K562 (cell line): Measurements from ENCODE around the gene ZNF768. TPM values are rescaled to one million over a fixed set of nuclear protein-coding genes. Genes with fewer than 3 reads are reported as not detected.

ENCODE experiments used
- ATAC-seq: fragments of 200-7000 bp; cut with Tn5 transposase; 3 replicates; pipeline ENCODE4 v1.9.1; 2020; ENCODE audit warnings: moderate library complexity
- BruUV-seq: library from RNA; stranded (reverse); fragments of 400-500 nt; replicated peaks from 2 replicates; lab custom pipeline; 2021; lab: Mats Ljungman, UMichigan
- CTCF ChIA-PET: fragments of 300-600 bp; formaldehyde crosslinking; extraction: SDS; loops from one replicate; lab custom pipeline; 2021; ENCODE audit warnings: low intra/inter-chr PET ratio; lab: Yijun Ruan, JAX
- POLR2A ChIA-PET: fragments of 300-600, 350-650 bp; sonication (Branson Sonifier 250); formaldehyde crosslinking; extraction: SDS; loops from one replicate; lab custom pipeline; 2021; ENCODE audit warnings: antibody characterized with exemption, inconsistent platforms; lab: Yijun Ruan, JAX
- DNase-seq, 4 experiments: peaks; one replicate each; pipeline versions ENCODE4 v3.0.0 to v3.0.0-alpha.2; 2011 to 2018; ENCODE audit warnings: low spot score in 3 of 4, mixed read lengths in 3 of 4; ENCODE audit errors: extremely low read depth in 1 of 4
- FAIRE-seq: peaks from 2 replicates; lab custom pipeline; 2011; peaks lifted over from hg19 to GRCh38; lab: Jason Lieb, UNC
- H2AFZ ChIP-seq: 2 replicates; pipeline ENCODE4 v1.6.0; 2011; ENCODE audit warnings: low read depth, low read length, control low read depth, inconsistent platforms
- H3K27ac ChIP-seq: fragments of 200-600 bp; 3 replicates; pipeline ENCODE4 v1.8.0; 2011; ENCODE audit warnings: low read depth, mild to moderate bottlenecking, control low read depth, inconsistent platforms, low read length, moderate library complexity, mixed read lengths; ENCODE audit errors: extremely low read depth
- H3K27me3 ChIP-seq, 2 experiments: fragments of 300-600 bp in 1 of 2; 2 replicates in 1 of 2; 3 replicates in 1 of 2; pipeline versions ENCODE4 v1.6.0 to v1.8.0; 2011; ENCODE audit warnings: inconsistent platforms in 2 of 2, low read length in 2 of 2, mild to moderate bottlenecking in 1 of 2, mixed read lengths in 1 of 2, moderate library complexity in 1 of 2; ENCODE audit not compliant: control insufficient read depth in 2 of 2, insufficient read depth in 2 of 2
- H3K36me3 ChIP-seq: fragments of 300-600 bp; 3 replicates; pipeline ENCODE4 v1.8.0; 2011; ENCODE audit warnings: mild to moderate bottlenecking, low read length, inconsistent platforms; ENCODE audit not compliant: control insufficient read depth, insufficient read depth
- H3K4me1 ChIP-seq, 2 experiments: fragments of 200-600 bp in 1 of 2; replicated peaks in 1 of 2; 2 replicates in 1 of 2; 3 replicates in 1 of 2; pipeline versions ENCODE4 v1.5.1 to v1.8.0; 2011; ENCODE audit warnings: inconsistent platforms in 2 of 2, low read length in 2 of 2, mild to moderate bottlenecking in 1 of 2, mixed read lengths in 1 of 2, moderate library complexity in 1 of 2; ENCODE audit not compliant: control insufficient read depth in 2 of 2, insufficient read depth in 2 of 2
- H3K4me2 ChIP-seq: 2 replicates; pipeline ENCODE4 v1.6.1; 2011; ENCODE audit warnings: low read length, control low read depth, inconsistent platforms, mixed read lengths; ENCODE audit not compliant: insufficient read depth
- H3K4me3 ChIP-seq: fragments of 200-600 bp; sonication (generic), shearing (Covaris generic); 2 replicates; pipeline ENCODE4 v1.5.1; 2016; ENCODE audit warnings: control low read depth, inconsistent platforms
- H3K79me2 ChIP-seq: fragments of 200-600 bp; 3 replicates; pipeline ENCODE4 v1.8.0; 2011; ENCODE audit warnings: low read length, inconsistent platforms; ENCODE audit not compliant: control insufficient read depth, insufficient read depth
- H3K9ac ChIP-seq, 2 experiments: 2 replicates each; pipeline versions ENCODE4 v1.6.0 to v1.6.1; 2011; ENCODE audit warnings: low read depth in 2 of 2, low read length in 2 of 2, control low read depth in 1 of 2, inconsistent platforms in 1 of 2, mild to moderate bottlenecking in 1 of 2, mixed read lengths in 1 of 2; ENCODE audit not compliant: insufficient read depth in 1 of 2
- H3K9me1 ChIP-seq: one replicate; pipeline ENCODE4 v1.6.0; 2011; ENCODE audit warnings: inconsistent platforms, mild to moderate bottlenecking, low read length, moderate library complexity; ENCODE audit not compliant: control insufficient read depth, insufficient read depth
- H3K9me3 ChIP-seq: replicated peaks from 2 replicates; pipeline ENCODE4 v1.5.1; 2011; ENCODE audit warnings: low read depth, low read length, inconsistent platforms; ENCODE audit not compliant: control insufficient read depth, insufficient read depth
- H4K20me1 ChIP-seq: replicated peaks from 2 replicates; pipeline ENCODE4 v1.6.1; 2011; ENCODE audit warnings: low read length, inconsistent platforms, mixed read lengths; ENCODE audit not compliant: control insufficient read depth, insufficient read depth
- BRF1 ChIP-seq: IDR thresholded peaks from 3 replicates; pipeline ENCODE4 v1.6.1; 2011; ENCODE audit warnings: borderline replicate concordance, mild to moderate bottlenecking; ENCODE audit not compliant: insufficient read length; ENCODE audit errors: extremely low read depth
- CBX2 ChIP-seq: fragments of 200-600 bp; sonication (generic); IDR thresholded peaks from one replicate; pipeline ENCODE4 v1.6.1; 2012; ENCODE audit warnings: mild to moderate bottlenecking, low read length, inconsistent platforms; ENCODE audit not compliant: insufficient read depth, poor library complexity, severe bottlenecking
- E2F4 ChIP-seq: sonication (generic); formaldehyde crosslinking; IDR thresholded peaks from 2 replicates; pipeline ENCODE4 v1.8.0; 2022; ENCODE audit warnings: mild to moderate bottlenecking, low read depth, missing genetic modification reagents
- ETV1 ChIP-seq: fragments of 450-650 bp; conservative IDR thresholded peaks from 2 replicates; pipeline ENCODE4 v1.6.1; 2016; ENCODE audit warnings: missing genetic modification characterization, control low read depth, low read depth, missing compliant biosample characterization
- MCM7 ChIP-seq, 2 experiments: fragments of 450-650 bp; IDR thresholded peaks; 2 replicates each; pipeline ENCODE4 v1.6.1; 2016 to 2018
- NCOR1 ChIP-seq: fragments of 450-650 bp; IDR thresholded peaks from 2 replicates; pipeline ENCODE4 v1.6.1; 2016; ENCODE audit warnings: mild to moderate bottlenecking, moderate library complexity
- PHF8 ChIP-seq: fragments of 200-600 bp; sonication (generic); IDR thresholded peaks from 2 replicates; pipeline ENCODE4 v1.6.1; 2012; ENCODE audit warnings: mixed run types, mild to moderate bottlenecking, inconsistent platforms, low read length, moderate library complexity, borderline replicate concordance
- PKNOX1 ChIP-seq: fragments of 450-650 bp; IDR thresholded peaks from 2 replicates; pipeline ENCODE4 v1.6.1; 2016
- SIN3B ChIP-seq: fragments of 450-650 bp; IDR thresholded peaks from 2 replicates; pipeline ENCODE4 v1.6.1; 2017; ENCODE audit warnings: low read depth, mild to moderate bottlenecking, moderate library complexity
- SREBF2 ChIP-seq: sonication (generic); formaldehyde crosslinking; IDR thresholded peaks from 2 replicates; pipeline ENCODE4 v1.4.0; 2020; ENCODE audit warnings: mild to moderate bottlenecking, missing genetic modification reagents
- TCFL5 ChIP-seq: fragments of 250-450 bp; sonication (Bioruptor Pico); conservative IDR thresholded peaks from 2 replicates; pipeline ENCODE4 v1.6.1; 2021; ENCODE audit warnings: mild to moderate bottlenecking, moderate library complexity, matching md5 sums
- XRCC4 ChIP-seq: IDR thresholded peaks from one replicate; pipeline ENCODE4 v1.6.1; 2011; ENCODE audit not compliant: insufficient read depth, insufficient read length; ENCODE audit errors: extremely low read depth
- ZC3H11A ChIP-seq: IDR thresholded peaks from 2 replicates; pipeline ENCODE4 v1.6.1; 2012; ENCODE audit warnings: low read depth, low read length, improper control_type of control experiment
- ZNF324 ChIP-seq: fragments of 250-450 bp; sonication (Bioruptor Pico); IDR thresholded peaks from 2 replicates; pipeline ENCODE4 v1.4.0; 2020; ENCODE audit warnings: mild to moderate bottlenecking
- ZNF395 ChIP-seq: fragments of 200-800 bp; sonication (Bioruptor generic); IDR thresholded peaks from 2 replicates; pipeline ENCODE4 v1.6.1; 2017; ENCODE audit warnings: missing genetic modification characterization, missing compliant biosample characterization
- WGBS: fragments of 100-300 bp; shearing (Covaris generic); methylation state at CpG from one replicate; pipeline ENCODE4 v1.1.6; 2016; ENCODE audit warnings: low coverage, mixed read lengths; ENCODE audit not compliant: insufficient coverage; ENCODE audit errors: missing lambda C conversion rate; 5-methylcytosine and 5-hydroxymethylcytosine counted together
- in situ Hi-C: fragments of 300-500 bp; cut with MboI; formaldehyde crosslinking; loops from 4 replicates; pipeline ENCODE4 v1.15.0; 2018; ENCODE audit warnings: inconsistent platforms, mixed read lengths
- intact Hi-C: fragments of 100-400 bp; cut with micrococcal nuclease; formaldehyde crosslinking; loops from 2 replicates; pipeline ENCODE4 v1.14.2; 2022
- polyA plus RNA-seq, 8 experiments: library from polyadenylated mRNA; depleted of rRNA in 4 of 8; stranded (reverse) in 5 of 8; unstranded in 3 of 8; fragments of >200 nt; fragmentation: Nextera tagmentation in 2 of 8; fragmentation: Illumina TruSeq in 1 of 8; extraction: Ambion mirVana in 2 of 8; extraction: Trizol in 1 of 8; gene quantifications; 2 replicates each; pipeline versions ENCODE4 v1.2.1 to v1.2.3, GENCODE V29; 2011 to 2014; ENCODE audit warnings: inconsistent platforms in 1 of 8, missing spikeins in 1 of 8
- total RNA-seq, 7 experiments: library from RNA; depleted of rRNA in 6 of 7; stranded (reverse); fragments of >200 nt in 6 of 7; fragmentation: Illumina TruSeq in 2 of 7; extraction: Trizol in 2 of 7; gene quantifications; 2 replicates each; pipeline versions ENCODE4 v1.2.1 to v1.2.3, GENCODE V29; 2011 to 2021; ENCODE audit warnings: low replicate concordance in 1 of 7

ZNF768 gene
- total and polyA plus RNA-seq, 9 of the 15 experiments (the other 6 are each of a cell fraction or from before 2014, with no cell fraction given): 0.13 to 50.7 (median 26.9) TPM

- TF ChIP-seq PHF8: peak; percentile 59; the same call in 1 of the 2 replicates
- peak; percentile 98 for TF ChIP-seq E2F4 (CRISPR knock-in tag)
- peak; percentile 65 for TF ChIP-seq PKNOX1
- TF ChIP-seq MCM7 (IDR thresholded peaks at IDR 0.05): no peak
These were observed 45.3 kb upstream of the ZNF768 start, which contains the start of gene ZNF688 (continued) for GRCh38 chr16:30571445-30572322.

GRCh38 chr16:30570636-30571444 is 44.5 kb upstream of the ZNF768 start:
- H3K9me1 ChIP-seq: no peaks in the 10 kb centered on the region
- no peaks in the 10 kb centered on the region for H3K27me3 ChIP-seq
- H3K9ac ChIP-seq: peak overlapping the region; percentile 71 to 93
- POLR2A ChIA-PET: interaction anchor here (0.6 to 2.8 kb wide), 7 partner anchors 11 to 125 kb away, joined by 3 to 28 read pairs (median 5); partner anchors contain the start of genes PRR14, SEPHS2, ZNF764 and ZNF785
- WGBS: 48% methylated on average over 18 of the region's 22 CpGs
- H3K36me3 ChIP-seq: peaks cover 2% of the 10 kb centered on the region; the same call in 1 of the 3 replicates
- in situ Hi-C loops (no loop called here), intact Hi-C loops (no loop called here)
- no TSS peak for BruUV-seq
- H3K79me2 ChIP-seq: peaks cover 36% of the 10 kb centered on the region
- ATAC-seq (no peak; the same call in 2 of the 3 replicates), FAIRE-seq (no peak), DNase-seq (peak in 2 of 4 experiments; percentile 12 to 42)
- H3K4me2 ChIP-seq: peak overlapping the region; percentile 92
- H3K4me3 ChIP-seq: peak overlapping the region; percentile 65
- CTCF ChIA-PET: no interaction called here
- peak overlapping the region; percentile 88 for H2AFZ ChIP-seq
- H3K27ac ChIP-seq: peak overlapping the region; percentile 83
- no peaks in the 10 kb centered on the region for H4K20me1 ChIP-seq
- H3K4me1 ChIP-seq: peaks cover 17 to 38% of the 10 kb centered on the region in 2 experiments
- no peaks in the 10 kb centered on the region for H3K9me3 ChIP-seq
- TF ChIP-seq XRCC4: no peak
- TF ChIP-seq ZC3H11A: peak; percentile 96; the same call in 1 of the 2 replicates
- no peak for TF ChIP-seq ZNF324 (CRISPR knock-in tag)
- no peak for TF ChIP-seq BRF1
- no peak for TF ChIP-seq ZNF395 (CRISPR knock-in tag)
- TF ChIP-seq TCFL5: no peak
- no peak for TF ChIP-seq NCOR1
- no peak for TF ChIP-seq ETV1 (tag)
- no peak for TF ChIP-seq CBX2
- TF ChIP-seq SIN3B: no peak
- no peak for TF ChIP-seq SREBF2
